Vagina (tissue), 2 donors: ENCODE measurements around the gene PTPRM. TPM values are rescaled to one million over a fixed set of nuclear protein-coding genes. Genes with fewer than 3 reads are reported as not detected.

Experiments used
- DNase-seq, 2 donors: peaks; one replicate each; pipeline ENCODE4 v3.0.0-alpha.2; 2017; ENCODE audit errors: extremely low spot score in 2 of 2
- H3K27ac ChIP-seq: fragments of 200-600 bp; sonication (generic); one replicate; pipeline ENCODE4 v1.5.1; 2019
- H3K27me3 ChIP-seq: fragments of 200-600 bp; sonication (generic); one replicate; pipeline ENCODE4 v1.5.1; 2019
- H3K36me3 ChIP-seq, 2 donors: fragments of 200-600 bp; sonication (generic); one replicate each; pipeline ENCODE4 v1.5.1; 2017 to 2019
- H3K4me1 ChIP-seq: fragments of 200-600 bp; sonication (generic); one replicate; pipeline ENCODE4 v1.5.1; 2019
- H3K4me3 ChIP-seq, 2 donors: fragments of 200-600 bp; sonication (generic); 1 replicate in 1 of 2; 2 replicates in 1 of 2; pipeline ENCODE4 v1.5.1; 2016 to 2019
- H3K9me3 ChIP-seq: fragments of 200-600 bp; sonication (generic); one replicate; pipeline ENCODE4 v1.5.1; 2019
- POLR2A ChIP-seq, 2 donors: fragments of 450-650 bp; IDR thresholded peaks; one replicate each; pipeline ENCODE4 v1.6.1; 2017; ENCODE audit warnings: antibody characterized with exemption in 2 of 2, mild to moderate bottlenecking in 2 of 2, moderate library complexity in 2 of 2
- POLR2AphosphoS5 ChIP-seq, 2 donors: sonication (generic); formaldehyde crosslinking; IDR thresholded peaks; one replicate each; pipeline ENCODE4 v1.9.0; 2017; ENCODE audit warnings: antibody characterized with exemption in 2 of 2, mild to moderate bottlenecking in 2 of 2, low read depth in 1 of 2; ENCODE audit not compliant: insufficient read depth in 1 of 2
- intact Hi-C: fragments of 100-400 bp; cut with DNase I; formaldehyde crosslinking; loops from one replicate; pipeline ENCODE4 v1.15.1; 2023
- total RNA-seq: library from RNA; depleted of rRNA; stranded (reverse); fragments of >200 nt; gene quantifications from one replicate; pipeline ENCODE4 v1.2.3, GENCODE V29; 2016
- TF ChIP-seq, protein P1 (sequence below), 3 experiments: fragments of 450-650 bp in 2 of 3; fragments of 200-600 bp in 1 of 3; sonication (generic) in 1 of 3; IDR thresholded peaks; one replicate each; pipeline ENCODE4 v1.5.1; 2017 to 2019; ENCODE audit warnings: antibody characterized with exemption in 3 of 3, mild to moderate bottlenecking in 2 of 3, moderate library complexity in 2 of 3

Gene PTPRM
- total RNA-seq, 1 donor from 2014 or later, result 60.2 TPM

- Histone ChIP-seq H3K27me3 (no peaks in the 10 kb centered on the region), H3K4me1 (no peaks in the 10 kb centered on the region), H3K36me3 (no peaks in the 10 kb centered on the region), H3K9me3 (no peaks in the 10 kb centered on the region), H3K4me3 (no peak overlapping the region), H3K27ac (no peak overlapping the region)
- no peak for DNase-seq
- intact Hi-C loops, result no loop called here
- TF ChIP-seq, protein P1, sequence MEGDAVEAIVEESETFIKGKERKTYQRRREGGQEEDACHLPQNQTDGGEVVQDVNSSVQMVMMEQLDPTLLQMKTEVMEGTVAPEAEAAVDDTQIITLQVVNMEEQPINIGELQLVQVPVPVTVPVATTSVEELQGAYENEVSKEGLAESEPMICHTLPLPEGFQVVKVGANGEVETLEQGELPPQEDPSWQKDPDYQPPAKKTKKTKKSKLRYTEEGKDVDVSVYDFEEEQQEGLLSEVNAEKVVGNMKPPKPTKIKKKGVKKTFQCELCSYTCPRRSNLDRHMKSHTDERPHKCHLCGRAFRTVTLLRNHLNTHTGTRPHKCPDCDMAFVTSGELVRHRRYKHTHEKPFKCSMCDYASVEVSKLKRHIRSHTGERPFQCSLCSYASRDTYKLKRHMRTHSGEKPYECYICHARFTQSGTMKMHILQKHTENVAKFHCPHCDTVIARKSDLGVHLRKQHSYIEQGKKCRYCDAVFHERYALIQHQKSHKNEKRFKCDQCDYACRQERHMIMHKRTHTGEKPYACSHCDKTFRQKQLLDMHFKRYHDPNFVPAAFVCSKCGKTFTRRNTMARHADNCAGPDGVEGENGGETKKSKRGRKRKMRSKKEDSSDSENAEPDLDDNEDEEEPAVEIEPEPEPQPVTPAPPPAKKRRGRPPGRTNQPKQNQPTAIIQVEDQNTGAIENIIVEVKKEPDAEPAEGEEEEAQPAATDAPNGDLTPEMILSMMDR (IDR thresholded peaks at IDR 0.05), result no peak
- TF ChIP-seq POLR2AphosphoS5 (IDR thresholded peaks at IDR 0.05; ENCODE audit: insufficient read depth in 1 of 2, low read depth in 1 of 2), result no peak
- TF ChIP-seq POLR2A (IDR thresholded peaks at IDR 0.05), result no peak
Measured at GRCh38 chr18:7927119-7927518, 360.0 kb downstream of the PTPRM start.

- H3K4me1 ChIP-seq, result no peaks in the 10 kb centered on the region
- no peaks in the 10 kb centered on the region for H3K9me3 ChIP-seq
- no peaks in the 10 kb centered on the region for H3K36me3 ChIP-seq
- no peaks in the 10 kb centered on the region for H3K27me3 ChIP-seq
- intact Hi-C loops, result no loop called here
- DNase-seq, result no peak
- H3K27ac ChIP-seq, result no peak overlapping the region
- H3K4me3 ChIP-seq, result no peak overlapping the region
- TF ChIP-seq, protein P1 (IDR thresholded peaks at IDR 0.05), result no peak
- TF ChIP-seq POLR2AphosphoS5 (IDR thresholded peaks at IDR 0.05; ENCODE audit: insufficient read depth in 1 of 2, low read depth in 1 of 2) (no peak), POLR2A (IDR thresholded peaks at IDR 0.05) (no peak)
Measured at GRCh38 chr18:7931763-7932162, 364.6 kb downstream of the PTPRM start.

DNA sequence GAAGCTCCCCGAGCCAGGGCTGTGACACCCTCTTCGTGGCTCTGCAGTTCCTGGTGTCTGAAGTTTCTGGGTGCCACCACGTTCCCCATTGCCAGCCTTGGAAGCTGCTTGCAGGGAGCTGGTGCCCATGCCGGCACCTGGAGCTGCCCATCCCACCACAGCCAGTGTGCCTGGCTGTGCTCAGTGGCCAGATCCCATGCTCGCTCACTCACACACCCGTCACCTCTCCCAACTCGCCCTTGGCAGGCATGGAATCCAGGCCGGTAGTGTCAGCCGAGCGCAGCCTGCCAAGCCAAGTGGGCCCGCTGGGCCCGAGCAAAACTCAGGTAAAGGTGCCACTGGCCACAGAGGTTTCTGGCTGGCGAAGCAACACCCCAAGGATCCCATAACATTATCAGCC lies 370.2 kb downstream of the PTPRM start:
- Histone ChIP-seq H3K9me3 (no peaks in the 10 kb centered on the region), H3K27me3 (no peaks in the 10 kb centered on the region), H3K27ac (no peak overlapping the region), H3K4me1 (no peaks in the 10 kb centered on the region), H3K4me3 (no peak overlapping the region), H3K36me3 (no peaks in the 10 kb centered on the region)
- intact Hi-C loops, result no loop called here
- DNase-seq, result no peak
- TF ChIP-seq POLR2A (IDR thresholded peaks at IDR 0.05), result no peak
- TF ChIP-seq, protein P1 (IDR thresholded peaks at IDR 0.05), result no peak
- TF ChIP-seq POLR2AphosphoS5 (IDR thresholded peaks at IDR 0.05; ENCODE audit: insufficient read depth in 1 of 2, low read depth in 1 of 2), result no peak

GRCh38 chr18:7939521-7939920 lies 372.4 kb downstream of the PTPRM start:
- no peak for DNase-seq
- Histone ChIP-seq H3K36me3 (no peaks in the 10 kb centered on the region), H3K27me3 (no peaks in the 10 kb centered on the region), H3K4me3 (no peak overlapping the region), H3K9me3 (no peaks in the 10 kb centered on the region), H3K27ac (no peak overlapping the region), H3K4me1 (no peaks in the 10 kb centered on the region)
- TF ChIP-seq, protein P1 (IDR thresholded peaks at IDR 0.05), result no peak
- no peak for TF ChIP-seq POLR2A (IDR thresholded peaks at IDR 0.05)
- TF ChIP-seq POLR2AphosphoS5 (IDR thresholded peaks at IDR 0.05; ENCODE audit: insufficient read depth in 1 of 2, low read depth in 1 of 2), result no peak
- intact Hi-C loops, result no loop called here

DNA sequence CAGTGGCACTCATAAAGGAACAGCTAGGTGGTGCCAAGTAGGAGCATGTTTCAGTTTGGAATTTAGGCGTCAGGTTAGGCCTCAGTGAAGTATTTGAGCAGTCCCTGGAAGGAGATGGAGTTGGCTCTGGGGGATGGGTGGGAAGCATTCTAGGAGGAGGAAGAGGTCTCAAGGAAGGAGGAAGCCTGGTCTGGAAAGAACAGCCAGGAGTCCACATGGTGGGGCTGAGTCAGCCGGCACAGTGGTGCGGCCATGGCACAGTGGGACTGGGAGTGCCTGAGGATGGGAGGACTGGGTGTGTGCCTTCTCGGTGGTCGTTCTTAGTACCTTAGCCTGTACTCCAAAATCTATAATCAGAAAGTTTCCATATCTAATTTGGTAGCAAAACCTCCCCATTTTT lies 373.3 kb downstream of the PTPRM start:
- TF ChIP-seq, protein P1 (IDR thresholded peaks at IDR 0.05), result no peak
- TF ChIP-seq POLR2AphosphoS5 (IDR thresholded peaks at IDR 0.05; ENCODE audit: insufficient read depth in 1 of 2, low read depth in 1 of 2) (no peak), POLR2A (IDR thresholded peaks at IDR 0.05) (no peak)
- no peak for DNase-seq
- H3K9me3 ChIP-seq, result no peaks in the 10 kb centered on the region
- peaks cover 5% of the 10 kb centered on the region for H3K4me1 ChIP-seq
- H3K36me3 ChIP-seq, result no peaks in the 10 kb centered on the region
- no peak overlapping the region for H3K4me3 ChIP-seq
- intact Hi-C loops, result no loop called here
- no peak overlapping the region for H3K27ac ChIP-seq
- no peaks in the 10 kb centered on the region for H3K27me3 ChIP-seq
